Neural progenitor cell (in vitro differentiated cells): ENCODE results near the gene ESF1.

ENCODE experiments used
- CTCF ChIP-seq: fragments of 200-600 bp; sonication (generic); IDR thresholded peaks from 2 replicates; pipeline ENCODE4 v1.5.1; 2017; ENCODE audit warnings: antibody characterized with exemption, mild to moderate bottlenecking
- EZH2 ChIP-seq: fragments of 200-600 bp; sonication (generic); IDR thresholded peaks from 2 replicates; pipeline ENCODE4 v1.6.1; 2017; ENCODE audit warnings: antibody characterized with exemption, mild to moderate bottlenecking, moderate library complexity

DNA sequence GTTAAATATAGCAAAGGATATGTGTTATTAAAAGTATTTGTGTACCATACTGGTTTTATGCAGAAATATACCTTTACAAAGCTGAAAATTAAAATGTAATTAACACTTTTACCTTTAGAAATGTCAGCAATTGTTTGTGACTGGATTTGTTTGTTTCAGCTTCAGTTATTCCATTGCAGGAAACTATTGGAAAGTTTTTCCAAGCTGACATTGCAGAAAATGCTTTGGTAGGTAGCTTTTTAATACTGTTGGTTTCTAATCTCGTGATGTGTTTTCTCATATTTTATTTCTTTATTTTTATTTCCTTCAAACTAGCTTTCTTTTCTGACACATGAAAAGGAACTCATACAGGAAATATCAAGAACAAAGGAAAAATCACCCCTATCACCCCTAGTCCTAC lies 8.3 kb upstream of the ESF1 start:
- no peak for TF ChIP-seq CTCF
- TF ChIP-seq EZH2, result no peak
